ENCODE measurements around the gene ARHGAP1.
"Not testable (repeated sequence)": the region's sequence is repeated elsewhere in the genome, so short reads cannot be mapped to it uniquely, and the experiment has no call there.

Gene ARHGAP1

GRCh38 chr11:46712874-46713576 is 12.6 kb upstream of the ARHGAP1 start:
- DNase-seq (ENCODE audit: insufficient read length, low spot score): no peak
- no peak for FAIRE-seq
- TF ChIP-seq POU2F2 (IDR thresholded peaks at IDR 0.05; ENCODE audit: low read depth, low read length) (no peak), TAF1 (IDR thresholded peaks at IDR 0.05; ENCODE audit: low read depth, low read length) (no peak), PAX5 (IDR thresholded peaks at IDR 0.05; ENCODE audit: insufficient read depth, low read length, severe bottlenecking) (no peak), SPI1 (IDR thresholded peaks at IDR 0.05; ENCODE audit: low read depth, low read length) (no peak), POLR2AphosphoS5 (IDR thresholded peaks at IDR 0.05; ENCODE audit: low read depth, low read length) (no peak), POLR2A (IDR thresholded peaks at IDR 0.05; ENCODE audit: low read depth, low read length) (no peak)

- FAIRE-seq: no peak
- no peak for DNase-seq (ENCODE audit: insufficient read length, low spot score)
- TF ChIP-seq POLR2A (IDR thresholded peaks at IDR 0.05; ENCODE audit: low read depth, low read length): no peak
- TF ChIP-seq PAX5 (IDR thresholded peaks at IDR 0.05; ENCODE audit: insufficient read depth, low read length, severe bottlenecking): no peak
These were observed 10.9 kb upstream of the ARHGAP1 start for GRCh38 chr11:46711303-46711702.

GRCh38 chr11:46710821-46711269 is 10.4 kb upstream of the ARHGAP1 start:
- TF ChIP-seq TAF1 (IDR thresholded peaks at IDR 0.05; ENCODE audit: low read depth, low read length): no peak
- TF ChIP-seq POLR2A (IDR thresholded peaks at IDR 0.05; ENCODE audit: low read depth, low read length): no peak
- no peak for TF ChIP-seq PAX5 (IDR thresholded peaks at IDR 0.05; ENCODE audit: insufficient read depth, low read length, severe bottlenecking)
- no peak for TF ChIP-seq SPI1 (IDR thresholded peaks at IDR 0.05; ENCODE audit: low read depth, low read length)
- TF ChIP-seq POLR2AphosphoS5 (IDR thresholded peaks at IDR 0.05; ENCODE audit: low read depth, low read length): no peak
- TF ChIP-seq POU2F2 (IDR thresholded peaks at IDR 0.05; ENCODE audit: low read depth, low read length): no peak
- DNase-seq (ENCODE audit: insufficient read length, low spot score) (no peak), FAIRE-seq (no peak)

- not testable (repeated sequence) for DNase-seq (ENCODE audit: insufficient read length, low spot score); FAIRE-seq
These were observed 8.9 kb upstream of the ARHGAP1 start for GRCh38 chr11:46709351-46709750.

- FAIRE-seq (no peak), DNase-seq (ENCODE audit: insufficient read length, low spot score) (no peak)
- TF ChIP-seq SPI1 (IDR thresholded peaks at IDR 0.05; ENCODE audit: low read depth, low read length) (no peak), PAX5 (IDR thresholded peaks at IDR 0.05; ENCODE audit: insufficient read depth, low read length, severe bottlenecking) (no peak), POLR2A (IDR thresholded peaks at IDR 0.05; ENCODE audit: low read depth, low read length) (no peak), POLR2AphosphoS5 (IDR thresholded peaks at IDR 0.05; ENCODE audit: low read depth, low read length) (peak; percentile 56; the same call in 1 of the 2 replicates), TAF1 (IDR thresholded peaks at IDR 0.05; ENCODE audit: low read depth, low read length) (no peak), POU2F2 (IDR thresholded peaks at IDR 0.05; ENCODE audit: low read depth, low read length) (no peak)
These were observed 6.5 kb upstream of the ARHGAP1 start for GRCh38 chr11:46706886-46707285.

- no peak for FAIRE-seq
- DNase-seq (ENCODE audit: insufficient read length, low spot score): no peak
- no peak for TF ChIP-seq POU2F2 (IDR thresholded peaks at IDR 0.05; ENCODE audit: low read depth, low read length)
- no peak for TF ChIP-seq PAX5 (IDR thresholded peaks at IDR 0.05; ENCODE audit: insufficient read depth, low read length, severe bottlenecking)
- no peak for TF ChIP-seq SPI1 (IDR thresholded peaks at IDR 0.05; ENCODE audit: low read depth, low read length)
- no peak for TF ChIP-seq TAF1 (IDR thresholded peaks at IDR 0.05; ENCODE audit: low read depth, low read length)
- TF ChIP-seq POLR2A (IDR thresholded peaks at IDR 0.05; ENCODE audit: low read depth, low read length): no peak
- TF ChIP-seq POLR2AphosphoS5 (IDR thresholded peaks at IDR 0.05; ENCODE audit: low read depth, low read length): no peak
These were observed 4.8 kb upstream of the ARHGAP1 start for GRCh38 chr11:46705070-46705688.

- no peak for FAIRE-seq
- peak; percentile 46; the same call in 1 of the 2 replicates for TF ChIP-seq POLR2AphosphoS5 (IDR thresholded peaks at IDR 0.05; ENCODE audit: low read depth, low read length)
- no peak for TF ChIP-seq POU2F2 (IDR thresholded peaks at IDR 0.05; ENCODE audit: low read depth, low read length)
- TF ChIP-seq POLR2A (IDR thresholded peaks at IDR 0.05; ENCODE audit: low read depth, low read length): peak; percentile 45; the same call in 1 of the 2 replicates
- DNase-seq (ENCODE audit: insufficient read length, low spot score): no peak
These were observed 747 bp upstream of the ARHGAP1 start for GRCh38 chr11:46701078-46701654.

GRCh38 chr11:46698597-46698996 is 1.8 kb downstream of the ARHGAP1 start:
- FAIRE-seq (no peak), DNase-seq (ENCODE audit: insufficient read length, low spot score) (no peak)

GRCh38 chr11:46697723-46698122 is 2.7 kb downstream of the ARHGAP1 start:
- FAIRE-seq (no peak), DNase-seq (ENCODE audit: insufficient read length, low spot score) (no peak)

More at GRCh38 chr11:46698597-46698996, 1.8 kb downstream of the ARHGAP1 start:
- TF ChIP-seq PAX5 (IDR thresholded peaks at IDR 0.05; ENCODE audit: insufficient read depth, low read length, severe bottlenecking) (no peak), POLR2AphosphoS5 (IDR thresholded peaks at IDR 0.05; ENCODE audit: low read depth, low read length) (no peak), POLR2A (IDR thresholded peaks at IDR 0.05; ENCODE audit: low read depth, low read length) (no peak), SPI1 (IDR thresholded peaks at IDR 0.05; ENCODE audit: low read depth, low read length) (no peak), TAF1 (IDR thresholded peaks at IDR 0.05; ENCODE audit: low read depth, low read length) (no peak), POU2F2 (IDR thresholded peaks at IDR 0.05; ENCODE audit: low read depth, low read length) (no peak)

More at GRCh38 chr11:46697723-46698122, 2.7 kb downstream of the ARHGAP1 start:
- TF ChIP-seq TAF1 (IDR thresholded peaks at IDR 0.05; ENCODE audit: low read depth, low read length) (no peak), POU2F2 (IDR thresholded peaks at IDR 0.05; ENCODE audit: low read depth, low read length) (no peak), PAX5 (IDR thresholded peaks at IDR 0.05; ENCODE audit: insufficient read depth, low read length, severe bottlenecking) (no peak), POLR2AphosphoS5 (IDR thresholded peaks at IDR 0.05; ENCODE audit: low read depth, low read length) (no peak), SPI1 (IDR thresholded peaks at IDR 0.05; ENCODE audit: low read depth, low read length) (no peak), POLR2A (IDR thresholded peaks at IDR 0.05; ENCODE audit: low read depth, low read length) (no peak)

Data from GM12891 (cell line).